Natural killer cell (primary cell): ENCODE measurements around the gene NAA10. TPM values are rescaled to one million over a fixed set of nuclear protein-coding genes. Genes with fewer than 3 reads are reported as not detected.

Source experiments
- ATAC-seq, 3 donors: fragments of 150-1000 bp in 2 of 3; fragments of 200-7000 bp in 1 of 3; cut with Tn5 transposase; 1 replicate in 1 of 3; 2 replicates in 2 of 3; pipeline ENCODE4 v1.10.0; 2021; ENCODE audit warnings: mild to moderate bottlenecking in 2 of 3, moderate library complexity in 2 of 3
- DNase-seq, 2 donors: peaks; one replicate each; pipeline versions ENCODE4 v3.0.0 to v3.0.0-alpha.2; 2013 to 2021; ENCODE audit warnings: mixed read lengths in 1 of 2
- H3K27ac ChIP-seq: one replicate; pipeline ENCODE4 v1.5.1; 2013; ENCODE audit warnings: mild to moderate bottlenecking, low read length
- H3K27me3 ChIP-seq: one replicate; pipeline ENCODE4 v1.6.1; 2013; ENCODE audit warnings: low read length; ENCODE audit not compliant: control insufficient read depth, insufficient read depth
- H3K36me3 ChIP-seq: one replicate; pipeline ENCODE4 v1.6.1; 2013; ENCODE audit warnings: low read length; ENCODE audit not compliant: control insufficient read depth, insufficient read depth
- H3K4me1 ChIP-seq: one replicate; pipeline ENCODE4 v1.6.1; 2013; ENCODE audit warnings: low read length; ENCODE audit not compliant: control insufficient read depth, insufficient read depth
- H3K4me3 ChIP-seq: one replicate; pipeline ENCODE4 v1.5.1; 2013; ENCODE audit warnings: low read length
- H3K9me3 ChIP-seq: one replicate; pipeline ENCODE4 v1.6.1; 2013; ENCODE audit warnings: low read length; ENCODE audit not compliant: control insufficient read depth, insufficient read depth
- H3K27ac Mint-ChIP-seq, 2 donors: one replicate each; pipeline ENCODE4 v1.8.0; 2022; ENCODE audit warnings: mild to moderate bottlenecking in 2 of 2, mixed read lengths in 2 of 2, moderate library complexity in 1 of 2
- H3K27me3 Mint-ChIP-seq, 2 donors: one replicate each; pipeline ENCODE4 v1.8.0; 2022; ENCODE audit warnings: low read depth in 2 of 2, mixed read lengths in 2 of 2
- H3K36me3 Mint-ChIP-seq: one replicate; pipeline ENCODE4 v1.8.0; 2022; ENCODE audit warnings: mixed read lengths
- H3K4me1 Mint-ChIP-seq, 2 donors: one replicate each; pipeline ENCODE4 v1.8.0; 2022; ENCODE audit warnings: mixed read lengths in 2 of 2
- H3K4me3 Mint-ChIP-seq: one replicate; pipeline ENCODE4 v1.8.0; 2022; ENCODE audit warnings: mild to moderate bottlenecking, moderate library complexity, mixed read lengths
- H3K9me3 Mint-ChIP-seq, 2 donors: one replicate each; pipeline ENCODE4 v1.8.0; 2022; ENCODE audit warnings: mixed read lengths in 2 of 2
- WGBS: methylation state at CpG from one replicate; pipeline ENCODE4 v1.1.7; 2013; ENCODE audit warnings: missing lambda C conversion rate; ENCODE audit not compliant: insufficient coverage; 5-methylcytosine and 5-hydroxymethylcytosine counted together
- intact Hi-C: fragments of 100-400 bp; cut with micrococcal nuclease; formaldehyde crosslinking; loops from one replicate; pipeline ENCODE4 v1.14.2; 2022
- total RNA-seq, 4 donors: library from RNA; stranded (reverse); fragments of 120-200 nt in 1 of 4; gene quantifications; one replicate each; pipeline versions ENCODE4 v1.2.3 to v1.2.4, GENCODE V29; 2013 to 2022
- TF ChIP-seq, protein P1 (sequence below): fragments of 200-600 bp; IDR thresholded peaks from one replicate; pipeline ENCODE4 v1.8.0; 2022; ENCODE audit warnings: antibody characterized with exemption

Gene NAA10
- total RNA-seq, 3 donors from 2014 or later (not counting 1 experiment from before 2014, with no cell fraction given), result 63.4 to 82.3 (median 73.1) TPM

DNA sequence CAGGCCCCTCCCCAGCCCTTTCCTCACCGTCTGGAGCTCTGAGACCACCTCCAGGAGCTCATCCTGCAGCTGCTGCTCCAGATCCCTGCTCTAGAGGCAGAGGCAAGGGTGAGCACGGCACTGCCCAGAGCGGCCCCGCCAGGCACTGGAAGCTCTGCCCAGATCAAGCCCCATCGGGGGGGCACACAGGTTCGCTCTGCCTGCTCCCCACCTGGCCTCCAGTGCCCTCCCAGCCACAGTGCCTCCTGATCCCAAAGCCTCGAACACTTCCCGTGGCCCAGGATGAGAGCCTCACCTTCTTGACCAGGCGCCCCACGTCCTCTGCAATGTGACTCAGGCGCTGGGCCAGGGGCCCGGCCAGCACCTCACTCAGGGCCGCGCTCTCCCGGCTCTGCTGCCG, 13.8 kb downstream of the NAA10 start:
- H3K36me3 Mint-ChIP-seq, result no peaks in the 10 kb centered on the region
- H3K27me3 Mint-ChIP-seq, result no peaks in the 10 kb centered on the region
- Histone ChIP-seq H3K4me3 (no peak overlapping the region), H3K9me3 (no peaks in the 10 kb centered on the region), H3K4me1 (peaks cover 53% of the 10 kb centered on the region), H3K27ac (no peak overlapping the region), H3K36me3 (peaks cover 32% of the 10 kb centered on the region), H3K27me3 (no peaks in the 10 kb centered on the region)
- TF ChIP-seq, protein P1, sequence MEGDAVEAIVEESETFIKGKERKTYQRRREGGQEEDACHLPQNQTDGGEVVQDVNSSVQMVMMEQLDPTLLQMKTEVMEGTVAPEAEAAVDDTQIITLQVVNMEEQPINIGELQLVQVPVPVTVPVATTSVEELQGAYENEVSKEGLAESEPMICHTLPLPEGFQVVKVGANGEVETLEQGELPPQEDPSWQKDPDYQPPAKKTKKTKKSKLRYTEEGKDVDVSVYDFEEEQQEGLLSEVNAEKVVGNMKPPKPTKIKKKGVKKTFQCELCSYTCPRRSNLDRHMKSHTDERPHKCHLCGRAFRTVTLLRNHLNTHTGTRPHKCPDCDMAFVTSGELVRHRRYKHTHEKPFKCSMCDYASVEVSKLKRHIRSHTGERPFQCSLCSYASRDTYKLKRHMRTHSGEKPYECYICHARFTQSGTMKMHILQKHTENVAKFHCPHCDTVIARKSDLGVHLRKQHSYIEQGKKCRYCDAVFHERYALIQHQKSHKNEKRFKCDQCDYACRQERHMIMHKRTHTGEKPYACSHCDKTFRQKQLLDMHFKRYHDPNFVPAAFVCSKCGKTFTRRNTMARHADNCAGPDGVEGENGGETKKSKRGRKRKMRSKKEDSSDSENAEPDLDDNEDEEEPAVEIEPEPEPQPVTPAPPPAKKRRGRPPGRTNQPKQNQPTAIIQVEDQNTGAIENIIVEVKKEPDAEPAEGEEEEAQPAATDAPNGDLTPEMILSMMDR, result no peak
- no peak for DNase-seq
- intact Hi-C loops, result loop anchor here (10.0 kb wide), 1 partner anchor 174 kb away; the partner anchor contains the start of gene MECP2
- H3K4me3 Mint-ChIP-seq, result no peak overlapping the region
- no peaks in the 10 kb centered on the region for H3K9me3 Mint-ChIP-seq
- no peak for ATAC-seq
- no peak overlapping the region for H3K27ac Mint-ChIP-seq
- H3K4me1 Mint-ChIP-seq, result peaks cover 36 to 39% of the 10 kb centered on the region in 2 donors
- 90% methylated on average over 16 of the region's 16 CpGs for WGBS

DNA sequence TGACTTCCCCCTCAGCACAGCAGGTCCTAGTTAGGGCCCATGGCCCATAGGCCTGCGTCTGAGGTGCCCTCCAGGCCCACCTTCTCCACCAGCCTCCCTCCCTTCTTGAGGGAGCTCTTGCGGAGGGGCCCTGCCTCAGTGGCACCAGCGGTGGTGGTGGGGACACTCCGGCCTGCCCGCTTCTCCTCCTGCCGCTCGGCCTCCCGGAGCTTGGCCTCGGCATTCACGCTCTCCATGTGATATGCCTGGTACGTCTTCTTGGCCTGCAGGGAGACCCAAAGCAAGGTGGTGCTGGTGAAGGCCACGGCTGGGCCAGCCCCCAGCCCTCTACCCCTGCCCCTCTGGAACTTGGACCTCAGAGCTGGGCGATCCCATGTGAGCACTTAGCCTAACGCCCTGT, 14.3 kb downstream of the NAA10 start:
- no peak overlapping the region for H3K4me3 Mint-ChIP-seq
- H3K9me3 ChIP-seq, result no peaks in the 10 kb centered on the region
- H3K4me3 ChIP-seq, result no peak overlapping the region
- DNase-seq (no peak), ATAC-seq (no peak)
- peaks cover 33% of the 10 kb centered on the region for H3K36me3 ChIP-seq
- H3K4me1 Mint-ChIP-seq, result peaks cover 32 to 36% of the 10 kb centered on the region in 2 donors
- 96% methylated on average over 12 of the region's 14 CpGs for WGBS
- H3K4me1 ChIP-seq, result peaks cover 49% of the 10 kb centered on the region
- no peaks in the 10 kb centered on the region for H3K36me3 Mint-ChIP-seq
- H3K27me3 ChIP-seq, result no peaks in the 10 kb centered on the region
- no peak overlapping the region for H3K27ac ChIP-seq
- H3K9me3 Mint-ChIP-seq, result no peaks in the 10 kb centered on the region
- TF ChIP-seq, protein P1, result no peak
- intact Hi-C loops, result loop anchor here (10.0 kb wide), 1 partner anchor 174 kb away; the partner anchor contains the start of gene MECP2
- no peak overlapping the region for H3K27ac Mint-ChIP-seq
- no peaks in the 10 kb centered on the region for H3K27me3 Mint-ChIP-seq

DNA sequence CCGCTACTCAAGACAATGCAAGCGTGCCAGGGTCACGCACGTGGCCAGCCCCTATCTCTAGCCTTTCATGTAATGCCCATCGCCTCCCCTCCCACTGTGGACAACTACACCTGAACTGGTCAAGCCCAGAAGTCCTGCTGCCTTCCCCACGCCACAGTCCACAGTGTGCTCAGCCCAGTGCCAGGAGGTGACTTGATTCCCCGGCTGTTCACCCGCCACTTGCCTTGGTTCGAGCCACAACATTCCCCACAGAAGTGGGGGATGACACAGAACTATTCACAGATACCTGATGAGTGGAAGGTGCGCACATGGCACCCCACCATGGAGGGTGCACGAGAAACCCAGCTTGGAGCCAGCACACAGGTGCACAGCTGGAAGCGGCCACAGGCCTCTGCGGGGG, 15.6 kb downstream of the NAA10 start:
- no peaks in the 10 kb centered on the region for H3K36me3 Mint-ChIP-seq
- H3K4me3 Mint-ChIP-seq, result no peak overlapping the region
- Histone ChIP-seq H3K27ac (no peak overlapping the region), H3K4me1 (peaks cover 36% of the 10 kb centered on the region), H3K27me3 (no peaks in the 10 kb centered on the region), H3K36me3 (peaks cover 33% of the 10 kb centered on the region), H3K4me3 (no peak overlapping the region), H3K9me3 (no peaks in the 10 kb centered on the region)
- WGBS, result 96% methylated on average over 13 of the region's 13 CpGs
- no peak overlapping the region for H3K27ac Mint-ChIP-seq
- TF ChIP-seq, protein P1, result no peak
- ATAC-seq, result no peak
- no peaks in the 10 kb centered on the region for H3K9me3 Mint-ChIP-seq
- no peaks in the 10 kb centered on the region for H3K27me3 Mint-ChIP-seq
- intact Hi-C loops, result no loop called here
- peaks cover 19 to 25% of the 10 kb centered on the region in 2 donors for H3K4me1 Mint-ChIP-seq
- no peak for DNase-seq

DNA sequence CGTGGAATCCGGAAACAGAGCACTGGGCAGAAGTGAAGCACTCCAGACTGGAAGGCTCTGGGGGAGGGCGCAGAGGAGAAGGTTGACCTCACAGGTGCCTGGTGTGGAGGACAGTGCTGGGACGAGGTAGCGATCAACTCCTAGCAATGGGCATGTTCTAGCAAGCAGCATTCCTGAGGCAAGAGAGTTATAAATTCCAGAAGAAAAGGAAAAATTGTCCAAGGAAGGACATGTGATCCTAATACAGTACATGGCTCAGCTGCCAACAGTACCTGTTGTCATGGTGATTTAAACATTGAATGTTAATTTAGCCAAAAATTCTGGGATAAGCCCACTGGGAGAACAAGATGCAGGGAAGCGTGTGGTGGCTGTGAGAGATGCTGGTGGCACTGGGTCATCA, 17.0 kb downstream of the NAA10 start:
- TF ChIP-seq, protein P1, result no peak
- ATAC-seq, result no peak
- Histone ChIP-seq H3K4me1 (peaks cover 22% of the 10 kb centered on the region), H3K4me3 (no peak overlapping the region), H3K36me3 (peaks cover 47% of the 10 kb centered on the region), H3K9me3 (no peaks in the 10 kb centered on the region), H3K27me3 (no peaks in the 10 kb centered on the region), H3K27ac (no peak overlapping the region)
- no peaks in the 10 kb centered on the region for H3K36me3 Mint-ChIP-seq
- no peaks in the 10 kb centered on the region for H3K9me3 Mint-ChIP-seq
- no peak for DNase-seq
- H3K4me3 Mint-ChIP-seq, result no peak overlapping the region
- no peak overlapping the region for H3K27ac Mint-ChIP-seq
- no peaks in the 10 kb centered on the region for H3K27me3 Mint-ChIP-seq
- WGBS, result 91% methylated on average over 6 of the region's 6 CpGs
- peaks cover 15 to 16% of the 10 kb centered on the region in 2 donors for H3K4me1 Mint-ChIP-seq
- intact Hi-C loops, result no loop called here
